HCT116 (cell line): ENCODE results near the gene JOSD1. TPM values are rescaled to one million over a fixed set of nuclear protein-coding genes. Genes with fewer than 3 reads are reported as not detected.

ENCODE experiments used
- ATAC-seq: fragments of 200-7000 bp; cut with Tn5 transposase; 2 replicates; pipeline ENCODE4 v1.9.1; 2020; ENCODE audit warnings: mild to moderate bottlenecking, moderate library complexity
- BruUV-seq: library from RNA; stranded (reverse); fragments of 400-500 nt; replicated peaks from 2 replicates; lab custom pipeline; 2021; lab: Mats Ljungman, UMichigan
- CTCF ChIA-PET: fragments of 300-600 bp; sonication (Branson Sonifier 250); formaldehyde crosslinking; loops from one replicate; lab custom pipeline; 2021; ENCODE audit warnings: antibody characterized with exemption; lab: Charles Lee
- POLR2A ChIA-PET: fragments of 300-600, 350-600 bp; sonication (Branson Sonifier 250); formaldehyde crosslinking; loops from one replicate; lab custom pipeline; 2021; ENCODE audit warnings: antibody characterized with exemption; lab: Charles Lee
- RAD21 ChIA-PET, 2 experiments: fragments of 300-600 bp; sonication (Branson Sonifier 250); formaldehyde crosslinking; loops; one replicate each; lab custom pipeline; 2023; ENCODE audit warnings: low total read pairs in 2 of 2; ENCODE audit not compliant: uncharacterized antibody in 2 of 2, unreplicated experiment in 2 of 2, low non-redundant PET in 1 of 2; lab: Charles Lee
- DNase-seq: peaks from one replicate; pipeline ENCODE4 v3.0.0-alpha.2; 2010; ENCODE audit warnings: low read depth, low spot score
- H2AFZ ChIP-seq: fragments of 200-600 bp; shearing (Covaris generic), sonication (generic); 2 replicates; pipeline ENCODE4 v1.6.1; 2017; ENCODE audit warnings: low read depth, mixed run types, mixed read lengths, antibody characterized with exemption, low read length; ENCODE audit not compliant: poor library complexity, severe bottlenecking
- H3K27ac ChIP-seq: 2 replicates; pipeline ENCODE4 v1.5.1; 2012; ENCODE audit warnings: low read depth, low read length
- H3K27me3 ChIP-seq: fragments of 200-600 bp; sonication (generic); 2 replicates; pipeline ENCODE4 v1.6.1; 2016; ENCODE audit warnings: mixed run types, low read length, mixed read lengths; ENCODE audit not compliant: insufficient read depth
- H3K36me3 ChIP-seq, 2 experiments: fragments of 200-500 bp in 1 of 2; fragments of 200-600 bp in 1 of 2; sonication (Bioruptor generic) in 1 of 2; sonication (generic) in 1 of 2; 2 replicates each; pipeline versions ENCODE4 v1.5.1 to v1.6.1; 2014 to 2016; ENCODE audit warnings: low read length in 2 of 2, inconsistent platforms in 1 of 2, mixed read lengths in 1 of 2, mixed run types in 1 of 2; ENCODE audit not compliant: insufficient read depth in 2 of 2, control insufficient read depth in 1 of 2
- H3K4me1 ChIP-seq, 2 experiments: fragments of 200-600 bp in 1 of 2; sonication (generic) in 1 of 2; 2 replicates each; pipeline versions ENCODE4 v1.5.1 to v1.6.1; 2012 to 2017; ENCODE audit warnings: low read length in 2 of 2, inconsistent platforms in 1 of 2, mild to moderate bottlenecking in 1 of 2, mixed read lengths in 1 of 2, mixed run types in 1 of 2, moderate library complexity in 1 of 2; ENCODE audit not compliant: insufficient read depth in 2 of 2, control insufficient read depth in 1 of 2
- H3K4me2 ChIP-seq: fragments of 200-600 bp; sonication (generic); 2 replicates; pipeline ENCODE4 v1.6.1; 2017; ENCODE audit warnings: mixed run types, low read length, mixed read lengths
- H3K4me3 ChIP-seq, 2 experiments: fragments of 200-600 bp in 1 of 2; sonication (generic) in 1 of 2; replicated peaks in 1 of 2; 2 replicates each; pipeline ENCODE4 v1.5.1; 2011 to 2016; ENCODE audit warnings: low read length in 2 of 2, control low read depth in 1 of 2, low read depth in 1 of 2, mild to moderate bottlenecking in 1 of 2, mixed read lengths in 1 of 2, mixed run types in 1 of 2
- H3K79me2 ChIP-seq: fragments of 200-600 bp; sonication (generic); 2 replicates; pipeline ENCODE4 v1.6.1; 2017; ENCODE audit warnings: mild to moderate bottlenecking, mixed run types, low read length, moderate library complexity, mixed read lengths; ENCODE audit not compliant: insufficient read depth
- H3K9ac ChIP-seq: fragments of 200-600 bp; sonication (generic); 2 replicates; pipeline ENCODE4 v1.6.1; 2016; ENCODE audit warnings: low read length, mixed read lengths
- H3K9me2 ChIP-seq: fragments of 200-600 bp; sonication (generic), shearing (Covaris generic); 2 replicates; pipeline ENCODE4 v1.6.1; 2017; ENCODE audit warnings: mixed run types, mild to moderate bottlenecking, moderate library complexity; ENCODE audit not compliant: insufficient read depth
- H3K9me3 ChIP-seq, 2 experiments: fragments of 200-500 bp in 1 of 2; fragments of 200-600 bp in 1 of 2; sonication (Bioruptor generic) in 1 of 2; sonication (generic) in 1 of 2; 2 replicates each; pipeline ENCODE4 v1.6.1; 2014 to 2017; ENCODE audit warnings: low read length in 2 of 2, mixed read lengths in 2 of 2, inconsistent platforms in 1 of 2, low read depth in 1 of 2, mild to moderate bottlenecking in 1 of 2, mixed run types in 1 of 2, moderate library complexity in 1 of 2; ENCODE audit not compliant: control insufficient read depth in 1 of 2, insufficient read depth in 1 of 2
- H4K20me1 ChIP-seq: fragments of 200-600 bp; sonication (generic), shearing (Covaris generic); 2 replicates; pipeline ENCODE4 v1.6.1; 2017; ENCODE audit warnings: mixed run types, mild to moderate bottlenecking, moderate library complexity; ENCODE audit not compliant: insufficient read depth
- ATF3 ChIP-seq: IDR thresholded peaks from 2 replicates; pipeline ENCODE4 v1.6.1; 2012
- CBX3 ChIP-seq: IDR thresholded peaks from 2 replicates; pipeline ENCODE4 v1.6.1; 2012; ENCODE audit warnings: low read depth
- CTCF ChIP-seq, 3 experiments: fragments of 200-600 bp in 1 of 3; sonication (generic) in 1 of 3; IDR thresholded peaks in 2 of 3; conservative IDR thresholded peaks in 1 of 3; 2 replicates each; pipeline ENCODE4 v1.5.1; 2012 to 2017; ENCODE audit warnings: low read depth in 2 of 3, low read length in 2 of 3, antibody characterized with exemption in 1 of 3, borderline replicate concordance in 1 of 3, control low read depth in 1 of 3, mild to moderate bottlenecking in 1 of 3, mixed read lengths in 1 of 3, mixed run types in 1 of 3, moderate library complexity in 1 of 3; ENCODE audit not compliant: insufficient read depth in 1 of 3
- EZH2phosphoT487 ChIP-seq: fragments of 200-600 bp; IDR thresholded peaks from 2 replicates; pipeline ENCODE4 v1.6.1; 2018; ENCODE audit warnings: antibody characterized with exemption, borderline replicate concordance
- FOSL1 ChIP-seq: IDR thresholded peaks from 2 replicates; pipeline ENCODE4 v1.6.1; 2012; ENCODE audit warnings: low read depth
- POLR2AphosphoS5 ChIP-seq: IDR thresholded peaks from 2 replicates; pipeline ENCODE4 v1.6.1; 2011; ENCODE audit warnings: mild to moderate bottlenecking, low read depth, low read length, moderate library complexity
- RAD21 ChIP-seq: IDR thresholded peaks from 2 replicates; pipeline ENCODE4 v1.6.1; 2012; ENCODE audit warnings: low read depth, mild to moderate bottlenecking
- REST ChIP-seq: IDR thresholded peaks from 2 replicates; pipeline ENCODE4 v1.6.1; 2012; ENCODE audit warnings: low read depth
- SIN3A ChIP-seq: IDR thresholded peaks from 2 replicates; pipeline ENCODE4 v1.6.1; 2012; ENCODE audit warnings: low read depth
- SP1 ChIP-seq: IDR thresholded peaks from 2 replicates; pipeline ENCODE4 v1.6.1; 2012; ENCODE audit warnings: low read depth
- TCF7L2 ChIP-seq: IDR thresholded peaks from 2 replicates; pipeline ENCODE4 v1.7.0; 2011; ENCODE audit warnings: borderline replicate concordance, inconsistent platforms; ENCODE audit not compliant: insufficient read depth, insufficient read length; ENCODE audit errors: extremely low read depth
- ZFX ChIP-seq: fragments of 450-650 bp; IDR thresholded peaks from 2 replicates; pipeline ENCODE4 v1.6.1; 2017
- ZNF274 ChIP-seq: fragments of 200-500 bp; sonication (Bioruptor generic); IDR thresholded peaks from 2 replicates; pipeline ENCODE4 v1.6.1; 2014; ENCODE audit warnings: mild to moderate bottlenecking, low read depth, low read length, inconsistent platforms
- intact Hi-C: fragments of 100-400 bp; cut with micrococcal nuclease; formaldehyde crosslinking; loops from 2 replicates; pipeline ENCODE4 v1.10.0; 2022
- total RNA-seq: library from RNA; stranded (reverse); gene quantifications from one replicate; pipeline ENCODE4 v1.2.1, GENCODE V29; 2021; ENCODE audit not compliant: unreplicated experiment

Gene JOSD1
- total RNA-seq, 1 experiment from 2014 or later, result 67.3 TPM

- TF ChIP-seq POLR2AphosphoS5 (no peak), ATF3 (no peak), SIN3A (no peak), ZFX (no peak), REST (no peak), FOSL1 (no peak), CTCF (IDR thresholded peaks at IDR 0.05 in 2 of 3, conservative IDR thresholded peaks at IDR 0.05 in 1 of 3; ENCODE audit: borderline replicate concordance in 1 of 3, insufficient read depth in 1 of 3, low read depth in 2 of 3, low read length in 2 of 3) (no peak), RAD21 (no peak), TCF7L2 (no peak), ZNF274 (no peak), EZH2phosphoT487 (no peak), CBX3 (no peak), SP1 (no peak)
- ChIA-PET CTCF (no interaction called here), POLR2A (interaction anchor here (2.1 kb wide), 1 partner anchor 24 kb away, joined by 4 read pairs; no protein-coding TSS in a partner anchor), RAD21 (no interaction called here)
- Histone ChIP-seq H3K27me3 (no peaks in the 10 kb centered on the region), H4K20me1 (no peaks in the 10 kb centered on the region), H3K36me3 (peaks cover 42 to 62% of the 10 kb centered on the region in 2 experiments), H2AFZ (no peak overlapping the region), H3K9ac (no peak overlapping the region), H3K4me2 (no peak overlapping the region), H3K79me2 (no peaks in the 10 kb centered on the region), H3K4me3 (no peak overlapping the region), H3K27ac (no peak overlapping the region), H3K9me2 (no peaks in the 10 kb centered on the region), H3K9me3 (no peaks in the 10 kb centered on the region), H3K4me1 (peaks cover 8 to 20% of the 10 kb centered on the region in 2 experiments)
- BruUV-seq, result no TSS peak
- intact Hi-C loops, result no loop called here
- no peak for ATAC-seq
- no peak for DNase-seq
Measured at GRCh38 chr22:38741576-38741975, 40.8 kb upstream of the JOSD1 start.
